GM19099 (cell line): Measurements from ENCODE around the gene PPP1R3C.

ENCODE experiments used
- POLR2A ChIP-seq: IDR thresholded peaks from 3 replicates; pipeline ENCODE4 v1.6.1; 2011; ENCODE audit warnings: low read depth; ENCODE audit not compliant: insufficient read length; ENCODE audit errors: extremely low read depth

The PPP1R3C gene

GRCh38 chr10:91614225-91614624, 18.6 kb downstream of the PPP1R3C start:
- TF ChIP-seq POLR2A = no peak

- no peak for TF ChIP-seq POLR2A
These were observed 19.3 kb downstream of the PPP1R3C start for GRCh38 chr10:91613411-91614187.

GRCh38 chr10:91610919-91611318, 22.0 kb downstream of the PPP1R3C start:
- TF ChIP-seq POLR2A = no peak

GRCh38 chr10:91610444-91610843, 22.4 kb downstream of the PPP1R3C start:
- no peak for TF ChIP-seq POLR2A

GRCh38 chr10:91607646-91608403, 25.0 kb downstream of the PPP1R3C start:
- TF ChIP-seq POLR2A = no peak

- TF ChIP-seq POLR2A = no peak
These were observed 26.9 kb downstream of the PPP1R3C start for GRCh38 chr10:91605968-91606367.

- TF ChIP-seq POLR2A = no peak
These were observed 28.0 kb downstream of the PPP1R3C start for GRCh38 chr10:91604553-91605534.

- no peak for TF ChIP-seq POLR2A
These were observed 28.9 kb downstream of the PPP1R3C start for GRCh38 chr10:91603931-91604331.

- TF ChIP-seq POLR2A = no peak
These were observed 29.9 kb downstream of the PPP1R3C start for GRCh38 chr10:91602868-91603568.

GRCh38 chr10:91602449-91602848, 30.4 kb downstream of the PPP1R3C start:
- no peak for TF ChIP-seq POLR2A

GRCh38 chr10:91601212-91601611, 31.7 kb downstream of the PPP1R3C start:
- no peak for TF ChIP-seq POLR2A

- TF ChIP-seq POLR2A = no peak
These were observed 34.5 kb downstream of the PPP1R3C start for GRCh38 chr10:91598211-91598977.

- TF ChIP-seq POLR2A = no peak
These were observed 35.5 kb downstream of the PPP1R3C start for GRCh38 chr10:91597197-91597881.
